GM21515 (cell line): Measurements from ENCODE around the gene CPB2.

ENCODE experiments used
- ATAC-seq: cut with Tn5 transposase; IDR thresholded peaks from one replicate; pipeline ENCODE4 v1.9.1; 2021; ENCODE audit not compliant: unreplicated experiment

Gene CPB2

DNA sequence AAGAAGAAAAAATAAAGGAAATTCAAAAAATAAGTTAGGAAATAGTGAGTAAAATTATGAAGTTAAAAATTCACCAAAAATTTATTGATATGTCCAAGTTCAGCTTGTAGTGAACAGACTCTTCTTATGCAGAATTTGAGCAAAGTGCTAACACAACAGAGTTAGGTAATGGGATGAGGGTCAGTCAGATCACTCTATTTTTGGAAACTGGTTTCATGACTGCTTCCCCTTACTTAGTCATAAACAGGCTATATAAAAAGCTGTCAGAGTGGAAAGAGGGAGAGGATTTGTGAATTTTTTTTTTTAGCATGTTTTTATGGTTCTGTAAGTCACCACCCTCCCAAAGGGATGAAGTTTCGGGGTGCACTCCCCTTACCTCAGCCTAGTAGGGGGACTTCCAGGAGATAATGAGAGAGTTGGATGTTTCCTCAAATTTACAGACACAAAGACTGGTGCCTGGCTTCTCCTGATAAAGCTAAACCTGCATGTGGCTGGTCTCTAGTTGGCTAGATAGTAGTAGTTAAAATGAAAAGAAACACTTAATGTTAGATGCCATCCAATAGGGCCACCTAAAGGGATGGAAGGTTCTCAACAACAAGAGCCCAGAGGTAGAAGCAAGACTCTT lies 4.5 kb downstream of the CPB2 start:
- ATAC-seq: no peak

DNA sequence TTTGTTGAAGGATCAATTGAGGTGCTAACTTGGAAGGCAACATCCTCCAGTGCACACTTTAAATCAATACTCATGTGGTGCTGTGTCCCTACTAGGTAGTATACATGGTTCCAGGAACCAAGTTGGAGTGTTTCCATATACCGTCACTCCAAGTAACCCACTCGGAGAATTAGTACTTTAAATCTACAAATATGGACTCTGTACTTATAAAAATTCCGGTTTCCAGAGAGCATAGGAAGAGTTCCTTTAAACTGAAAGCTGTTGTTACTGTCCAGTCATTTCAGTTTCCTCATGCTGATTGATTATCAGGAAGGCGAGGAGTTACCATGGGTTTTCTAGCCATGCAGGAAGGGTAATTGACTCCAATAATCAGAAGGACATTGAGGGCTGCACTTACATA lies 7.2 kb downstream of the CPB2 start:
- ATAC-seq: no peak

DNA sequence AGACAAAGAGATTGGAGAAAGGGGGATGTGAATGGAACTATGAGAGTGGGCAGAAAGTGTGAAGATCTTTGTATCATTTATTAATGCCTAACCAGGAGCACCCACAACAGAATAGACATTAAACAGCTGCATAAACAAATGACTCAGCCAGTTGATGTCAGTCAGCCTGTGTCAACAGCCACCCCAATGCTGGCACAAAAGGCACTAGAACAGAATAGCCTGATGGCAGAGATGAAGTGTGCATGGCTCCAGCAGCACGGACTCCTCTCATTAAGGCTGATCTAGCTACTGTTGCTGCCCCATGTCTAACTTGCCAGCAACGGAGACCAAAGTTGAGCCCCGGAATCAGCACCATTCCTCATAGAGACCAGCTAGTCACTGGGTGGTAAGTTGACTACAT lies 7.8 kb downstream of the CPB2 start:
- no peak for ATAC-seq

DNA sequence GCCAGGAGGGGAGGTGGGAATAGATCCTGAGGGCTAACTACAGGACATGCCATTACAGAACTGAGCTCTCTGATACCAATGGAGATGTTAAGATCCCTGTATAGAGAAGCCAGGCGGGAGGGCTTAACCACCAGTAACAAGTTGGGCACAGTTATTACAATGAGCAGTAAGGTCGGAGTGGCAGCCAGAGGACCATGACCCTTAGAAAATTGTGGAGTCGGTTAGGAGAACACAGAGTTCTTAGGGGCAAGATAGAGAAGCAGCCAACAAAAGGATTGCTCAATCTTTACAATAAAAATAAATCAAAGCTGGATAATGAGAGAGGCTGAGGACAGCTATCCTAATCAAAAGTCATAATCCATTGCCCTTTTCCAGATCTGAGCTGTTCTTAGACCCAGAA lies 10.4 kb downstream of the CPB2 start:
- ATAC-seq: no peak

DNA sequence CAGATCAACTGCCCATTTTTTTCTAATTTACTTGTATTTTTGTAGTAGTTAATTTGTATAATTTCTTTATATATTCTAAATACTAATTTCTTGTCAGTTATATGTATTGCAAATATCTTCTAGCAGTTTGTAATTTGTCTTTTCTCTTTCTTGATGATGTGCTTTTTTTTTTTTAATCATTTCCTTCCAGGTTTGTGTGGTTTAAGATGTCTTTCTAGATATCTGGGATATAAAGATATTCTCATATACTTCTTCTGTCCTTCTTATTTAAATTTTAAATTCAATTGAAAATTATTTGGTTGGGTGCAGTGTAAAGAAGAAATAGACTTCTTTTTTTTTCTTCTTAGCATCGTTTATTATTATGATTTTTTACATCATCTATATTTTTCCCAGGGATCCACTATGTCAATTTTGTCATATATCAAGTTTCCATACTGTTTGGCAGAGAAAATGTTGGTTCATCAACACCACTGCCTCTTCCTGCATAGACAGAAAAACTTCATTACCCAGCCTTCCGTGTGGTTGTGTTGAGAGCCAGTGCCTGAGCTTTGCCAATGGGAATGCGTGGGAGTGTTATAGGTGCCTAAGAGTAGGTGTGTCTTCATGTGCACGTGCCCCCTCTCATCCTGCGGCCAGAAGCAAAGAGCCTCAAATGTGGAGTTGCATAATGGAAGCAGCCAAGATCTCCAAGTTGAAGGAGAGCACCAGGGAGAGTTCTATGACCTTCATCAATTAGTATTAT lies 15.8 kb downstream of the CPB2 start:
- ATAC-seq: no peak

DNA sequence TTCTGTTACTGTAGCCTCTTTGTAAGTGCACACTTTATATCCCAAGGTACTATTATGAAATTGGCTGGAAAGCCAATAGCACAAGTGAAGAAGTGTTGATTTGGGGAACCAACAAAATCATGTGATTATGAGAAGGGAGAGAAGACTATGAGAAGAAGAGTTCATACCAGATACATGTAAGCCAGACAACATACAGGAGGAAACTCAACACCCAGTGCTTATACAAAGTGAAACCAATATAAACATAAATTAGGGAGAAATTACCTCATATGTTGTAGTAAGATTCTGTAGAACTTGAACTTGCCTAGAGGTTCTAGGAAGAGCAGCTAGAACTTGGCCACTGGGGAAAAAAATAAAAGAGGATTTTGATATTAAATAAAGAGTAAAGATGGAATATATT lies 17.4 kb downstream of the CPB2 start:
- no peak for ATAC-seq

DNA sequence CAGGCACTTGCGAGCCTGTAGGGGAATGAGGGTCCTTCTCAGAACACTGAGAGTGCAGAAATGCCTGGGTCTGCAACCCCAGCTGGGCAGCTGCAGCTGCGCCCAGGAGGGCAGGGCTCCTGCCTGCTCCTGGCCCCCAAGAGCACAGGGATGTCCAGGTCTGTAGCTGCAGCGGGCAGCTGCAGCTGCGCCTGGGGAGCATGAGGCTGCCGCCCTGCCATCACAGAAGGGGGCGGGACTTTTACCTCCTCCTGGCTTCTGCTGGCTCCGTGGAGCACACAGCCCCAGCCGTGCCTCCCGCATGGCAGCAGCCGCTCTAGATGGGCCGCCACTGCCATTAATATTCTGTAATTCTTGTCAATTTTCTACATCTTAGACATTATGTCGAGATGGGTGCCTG lies 17.8 kb downstream of the CPB2 start:
- ATAC-seq: no peak

DNA sequence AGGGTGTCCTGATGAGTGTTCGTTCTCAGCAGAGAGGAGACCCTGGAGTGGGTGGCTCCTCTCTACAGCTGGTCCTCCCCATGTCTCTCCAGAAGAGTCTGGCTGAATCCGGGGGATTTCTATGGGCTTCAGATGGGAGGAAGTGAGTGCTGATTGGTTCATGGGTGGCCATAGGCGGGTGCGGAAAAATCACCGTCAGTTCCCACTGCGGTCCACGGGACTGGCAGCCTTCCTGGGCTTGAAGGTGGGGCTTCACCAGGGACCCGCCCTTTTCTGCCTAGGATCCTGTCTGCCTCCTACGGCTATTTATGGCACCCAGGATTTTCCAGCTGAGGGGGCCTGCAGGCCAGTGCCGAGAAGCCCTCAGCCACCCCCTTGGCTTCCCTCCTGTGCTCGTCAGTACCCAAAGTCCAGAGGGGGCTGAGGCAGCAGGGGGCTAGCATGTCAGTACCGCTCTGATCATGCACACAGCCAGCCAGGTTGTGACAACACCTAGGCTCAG lies 18.4 kb downstream of the CPB2 start:
- ATAC-seq: no peak

DNA sequence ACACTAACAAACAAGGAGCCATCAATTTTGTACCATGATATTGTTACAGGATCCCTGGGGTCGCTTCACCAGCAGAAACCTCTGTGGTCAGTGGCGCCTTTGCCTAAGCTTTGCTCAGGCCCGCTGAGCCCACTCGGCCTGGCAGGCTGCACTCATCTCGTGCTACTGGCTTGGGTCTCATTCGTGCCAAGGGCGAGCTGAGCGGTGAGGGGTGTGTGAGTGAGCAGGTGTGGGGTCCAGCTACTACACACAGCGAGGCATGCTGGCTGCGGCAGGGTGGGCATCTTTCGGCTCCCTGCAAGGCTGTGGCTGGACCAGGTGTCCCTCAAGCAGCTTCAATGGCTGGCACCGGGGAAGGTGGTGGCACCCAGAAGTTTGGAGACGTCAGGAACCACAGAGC lies 19.1 kb downstream of the CPB2 start:
- ATAC-seq: no peak

DNA sequence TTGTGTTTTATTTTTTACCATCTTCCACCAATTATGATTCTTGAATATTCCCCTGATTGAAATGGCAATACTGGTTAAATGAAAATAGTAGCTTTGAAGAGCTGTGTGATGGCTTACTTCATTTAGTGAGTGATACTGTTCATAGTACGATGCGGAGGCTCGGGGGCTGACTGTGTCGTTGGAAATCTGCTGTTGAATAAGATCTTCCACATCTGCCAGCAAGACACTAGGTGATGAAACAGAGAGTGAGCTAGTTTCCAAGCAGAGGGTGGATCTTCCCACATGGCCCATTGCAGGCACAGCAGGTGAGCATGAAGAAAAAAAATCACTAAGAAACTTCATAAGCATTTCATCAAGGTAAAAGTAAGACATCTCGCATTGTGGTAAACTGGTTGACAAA lies 22.5 kb downstream of the CPB2 start:
- no peak for ATAC-seq

DNA sequence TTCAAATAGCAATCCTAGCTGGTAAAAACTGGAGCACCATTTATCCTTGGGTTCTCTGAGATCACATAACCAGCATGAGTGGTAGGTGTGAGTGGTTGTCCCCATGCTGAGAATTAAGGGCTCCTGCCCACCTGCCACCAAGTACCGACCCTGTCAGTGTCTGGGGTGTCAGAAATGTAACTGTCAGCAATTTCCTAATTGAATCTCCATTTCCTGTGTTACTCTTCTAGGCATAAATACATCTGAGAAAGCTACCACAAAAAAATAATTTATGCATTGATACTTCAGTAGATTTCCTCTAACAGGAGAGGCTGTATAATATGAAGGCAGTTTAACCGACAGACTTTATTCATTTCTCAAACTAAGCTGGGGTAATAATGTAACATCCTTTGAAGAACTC lies 25.1 kb downstream of the CPB2 start:
- ATAC-seq: no peak

DNA sequence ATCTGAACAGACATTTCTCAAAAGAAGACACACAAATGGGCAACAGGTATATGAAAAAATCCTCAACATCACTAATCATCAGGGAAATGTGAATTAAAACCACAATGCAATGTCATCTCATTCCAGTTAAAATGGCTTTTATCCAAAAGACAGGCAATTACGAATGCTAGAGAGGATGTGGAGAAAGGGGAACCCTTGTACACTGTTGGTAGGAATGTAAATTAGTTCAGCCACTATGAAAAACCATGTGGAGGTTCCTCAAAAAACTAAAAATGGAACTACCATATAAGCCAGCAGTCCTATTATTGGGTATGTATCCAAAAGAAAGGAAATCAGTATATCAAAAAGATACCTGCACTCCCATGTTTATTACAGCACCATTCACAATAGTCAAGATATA lies 27.6 kb downstream of the CPB2 start:
- no peak for ATAC-seq

DNA sequence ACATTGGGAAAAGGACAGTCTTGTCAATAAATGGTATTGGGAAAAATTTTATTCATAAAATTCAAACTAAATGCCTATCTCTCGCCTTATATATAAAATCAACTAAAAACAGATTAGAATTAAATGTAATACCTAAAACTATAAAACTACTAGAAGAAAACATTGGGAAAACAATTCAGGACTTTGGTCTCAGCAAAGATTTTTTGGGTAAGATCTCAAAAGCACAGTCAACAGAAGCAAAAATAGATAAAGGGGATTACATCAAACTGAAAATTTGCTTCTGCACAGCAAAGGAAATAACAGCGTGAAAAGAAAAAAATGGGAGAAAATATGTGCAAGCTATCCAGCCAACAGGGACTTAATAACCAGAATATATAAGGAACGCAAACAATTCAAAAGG lies 28.0 kb downstream of the CPB2 start:
- no peak for ATAC-seq

DNA sequence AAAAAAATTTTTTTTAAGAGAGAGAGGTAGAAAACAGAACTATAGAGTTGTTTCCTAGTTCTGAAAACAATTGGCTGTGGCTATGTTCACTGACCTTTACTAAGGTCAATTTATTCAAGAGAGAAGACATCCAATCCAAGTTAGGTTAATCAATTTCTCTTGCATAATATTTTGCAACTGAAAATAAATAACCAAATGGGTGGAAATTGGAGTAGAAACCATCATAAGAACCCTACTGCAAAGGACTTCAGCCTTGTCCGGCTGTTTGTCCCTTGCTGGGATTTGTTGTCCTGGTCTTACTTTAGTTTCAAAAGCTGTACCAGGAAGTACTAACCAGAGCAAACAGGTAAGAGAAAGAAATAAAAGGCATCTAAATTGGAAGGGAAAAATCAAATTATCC lies 29.0 kb downstream of the CPB2 start:
- no peak for ATAC-seq

DNA sequence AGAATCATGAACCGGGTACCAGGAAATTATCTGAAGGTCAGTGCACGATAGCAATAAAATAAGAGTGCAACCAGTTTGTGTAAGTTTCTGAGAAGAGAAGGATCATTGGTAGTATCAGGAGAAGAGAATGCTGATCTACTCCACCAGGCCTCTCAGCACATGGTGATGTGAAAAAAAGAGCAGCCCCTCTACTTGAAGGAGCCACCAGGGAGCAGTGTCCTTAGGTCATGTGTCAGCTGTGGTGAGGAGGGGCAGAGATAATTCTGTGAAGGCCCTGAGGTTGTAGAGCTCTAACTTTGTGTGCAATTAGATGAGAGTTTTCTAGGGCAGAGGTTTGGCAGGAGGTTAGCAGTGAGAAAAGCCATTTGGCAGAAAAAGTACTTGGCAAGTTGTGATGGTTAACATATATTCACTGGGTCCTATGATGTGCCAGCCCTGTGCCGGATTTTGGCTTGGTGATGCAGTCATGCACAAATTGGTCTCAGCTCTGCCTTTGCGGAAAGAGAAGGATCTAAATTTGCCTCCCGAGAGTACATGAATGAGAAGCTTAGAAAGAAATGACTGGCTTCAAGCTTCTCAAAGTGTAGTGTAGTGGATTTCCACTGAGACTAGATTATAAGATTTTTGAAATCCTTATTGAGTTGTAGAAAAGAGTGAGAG lies 33.1 kb downstream of the CPB2 start:
- peak; percentile 92 for ATAC-seq

DNA sequence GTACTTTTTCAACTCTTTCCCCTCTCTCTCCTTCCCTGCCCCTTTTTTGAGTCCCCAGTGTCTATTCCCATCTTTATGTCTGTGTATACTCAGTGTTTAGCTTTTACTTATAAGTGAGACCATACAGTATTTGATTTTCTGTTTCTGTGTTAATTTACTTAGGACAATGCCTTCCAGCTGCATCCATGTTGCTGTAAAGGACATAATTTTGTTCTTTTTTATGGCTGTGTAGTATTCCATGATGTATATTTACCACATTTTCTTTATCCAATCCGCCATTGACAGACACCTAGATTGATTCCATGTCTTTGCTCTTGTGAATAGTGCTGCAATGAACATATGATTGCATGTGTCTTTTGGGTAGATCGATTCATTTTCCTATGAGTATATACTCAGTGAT lies 41.5 kb downstream of the CPB2 start:
- ATAC-seq: no peak

DNA sequence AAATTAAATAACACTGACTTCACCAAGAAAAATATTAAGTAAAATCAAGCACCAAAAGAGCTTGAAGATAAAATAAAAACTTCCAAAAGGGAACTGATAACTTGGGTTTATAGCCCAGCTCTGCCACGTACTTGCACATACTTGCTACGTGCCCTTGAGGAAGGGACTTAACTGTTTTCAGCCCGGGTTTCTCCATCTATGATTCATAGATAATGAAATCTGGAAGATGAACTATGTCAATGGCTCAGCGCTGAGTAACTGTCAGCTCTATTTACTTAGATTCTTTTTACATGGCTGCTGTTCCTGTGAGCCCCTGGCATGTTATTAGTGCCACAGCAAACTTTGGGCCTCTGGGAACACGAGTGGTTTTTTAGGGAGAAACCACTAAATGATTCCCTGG lies 42.6 kb downstream of the CPB2 start:
- ATAC-seq: no peak

DNA sequence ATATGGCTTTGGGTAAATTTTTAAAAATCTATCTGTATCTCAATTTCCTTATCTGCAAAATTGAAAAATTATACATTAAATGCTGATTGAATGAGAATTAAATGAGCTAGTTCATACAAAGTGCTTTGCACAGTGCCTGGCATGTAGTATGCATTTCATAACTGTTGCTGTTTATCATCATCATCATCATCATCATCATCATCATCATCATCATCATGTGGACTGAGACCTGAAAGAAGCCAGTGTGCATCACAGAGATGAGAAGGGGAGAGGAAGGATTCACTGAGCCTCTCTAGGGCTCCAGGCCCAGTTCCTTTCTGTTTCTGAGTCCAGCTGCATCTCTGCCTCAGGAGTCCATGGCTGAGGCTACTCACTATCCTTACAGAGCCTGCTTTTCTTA lies 45.4 kb downstream of the CPB2 start:
- ATAC-seq: no peak

DNA sequence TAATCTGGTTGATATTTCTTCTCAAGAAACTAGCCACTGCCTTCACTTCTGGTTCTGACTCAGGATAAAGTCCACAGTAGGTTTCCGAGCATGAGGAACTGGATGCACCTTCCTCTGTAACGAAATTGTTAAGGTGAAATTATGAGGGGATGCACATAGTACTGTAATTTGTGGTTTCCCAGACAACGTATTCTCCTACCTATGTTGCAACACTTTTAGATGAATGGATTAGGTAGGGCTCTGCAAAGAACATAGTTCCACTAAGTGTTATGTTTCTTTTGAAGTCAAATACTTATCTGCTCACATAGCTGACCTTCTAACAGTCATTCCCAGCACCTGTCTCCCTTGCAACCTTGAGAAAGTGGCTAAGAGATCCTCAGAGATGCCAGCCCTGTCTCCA lies 46.6 kb downstream of the CPB2 start:
- no peak for ATAC-seq

DNA sequence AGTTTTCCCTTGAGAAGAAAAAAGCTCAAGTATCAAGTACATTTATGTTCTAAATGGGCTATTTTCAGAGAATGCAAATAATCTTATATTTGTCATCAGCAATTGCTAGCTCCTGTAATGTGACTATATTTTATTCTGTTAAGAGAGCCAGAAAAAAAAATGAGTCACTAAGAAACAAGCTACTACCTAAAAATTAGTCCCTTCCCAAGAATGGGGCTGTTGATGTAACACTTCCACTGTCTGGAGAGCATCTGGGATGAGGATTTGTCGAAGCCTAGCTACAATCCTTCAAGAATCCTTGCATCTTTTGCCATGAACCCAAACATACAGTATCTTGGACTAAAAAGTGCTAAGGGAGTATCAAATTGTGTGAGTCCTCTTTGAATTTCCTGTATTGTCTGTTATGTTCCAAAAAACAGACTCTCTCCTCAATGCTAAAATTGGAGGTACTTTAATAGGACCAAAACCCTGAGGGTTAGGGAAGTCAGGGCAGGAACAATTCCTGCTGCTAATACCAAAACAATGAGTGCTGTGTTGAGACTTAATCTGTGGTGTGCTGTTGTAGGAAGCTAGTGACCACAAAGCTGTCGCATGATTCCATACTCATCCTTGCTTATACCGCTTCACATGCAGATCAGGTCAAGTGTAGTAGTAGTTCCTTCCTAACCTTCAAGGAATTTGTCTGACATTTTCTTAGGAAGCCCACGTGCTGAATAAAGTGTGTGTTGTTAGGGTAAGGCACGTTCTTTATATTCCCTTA lies 47.4 kb downstream of the CPB2 start:
- no peak for ATAC-seq

DNA sequence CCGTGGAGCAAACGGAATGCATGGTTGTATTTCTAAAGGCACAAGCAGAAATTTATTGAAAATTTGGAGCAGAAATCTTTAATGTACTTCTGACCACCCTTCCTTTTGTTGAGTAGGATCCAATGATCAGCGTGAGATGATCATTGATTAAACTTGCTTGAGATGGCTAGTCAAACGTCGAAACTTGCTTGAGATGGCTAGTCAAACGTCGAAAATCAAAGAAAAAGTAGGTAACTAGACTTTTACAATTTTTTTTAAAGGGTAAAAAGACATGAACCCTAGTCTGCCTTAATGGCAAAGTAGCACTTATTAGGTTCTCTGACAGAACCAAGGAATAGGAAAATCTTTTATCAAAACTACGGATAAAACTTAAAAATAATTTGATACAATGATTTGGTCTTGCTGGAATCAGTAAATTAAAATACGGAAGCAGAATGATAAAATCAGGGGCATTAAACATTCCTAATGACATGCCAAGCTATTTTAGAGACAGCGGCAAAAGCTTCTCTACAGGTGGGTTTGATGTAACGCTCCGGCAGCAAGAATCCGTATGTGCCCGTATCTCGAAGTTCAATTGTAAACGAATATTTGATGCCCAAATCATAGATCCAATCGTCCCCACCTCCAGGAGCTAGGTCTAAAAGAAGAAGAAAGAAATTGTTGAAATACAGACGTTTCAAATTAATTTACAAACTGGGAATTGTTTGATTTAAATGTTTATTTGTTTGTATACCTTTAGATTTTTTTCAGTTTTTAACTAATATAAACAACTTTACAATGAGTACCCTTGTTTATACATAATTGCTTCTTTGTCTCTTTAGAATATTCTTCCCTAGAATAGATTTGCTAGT lies 51.4 kb downstream of the CPB2 start:
- ATAC-seq: no peak
